Fibroblast of the aortic adventitia (primary cell): Measurements from ENCODE around the gene SLX4IP. TPM values are rescaled to one million over a fixed set of nuclear protein-coding genes. Genes with fewer than 3 reads are reported as not detected.

Source experiments
- DNase-seq: peaks from one replicate; pipeline ENCODE4 v3.0.0-alpha.2; 2010; ENCODE audit warnings: low read depth
- H3K4me3 ChIP-seq: 2 replicates; pipeline ENCODE4 v1.5.1; 2011; ENCODE audit warnings: low read depth, mild to moderate bottlenecking, control low read depth, low read length, moderate library complexity
- total RNA-seq: library from RNA; depleted of rRNA; stranded (reverse); fragments of >200 nt; gene quantifications from 2 replicates; pipeline ENCODE4 v1.2.3, GENCODE V29; 2012; ENCODE audit warnings: low replicate concordance
- TF ChIP-seq, protein P1 (sequence below): IDR thresholded peaks from 2 replicates; pipeline ENCODE4 v1.5.1; 2011; ENCODE audit warnings: mild to moderate bottlenecking, low read length, control low read depth, inconsistent platforms; ENCODE audit not compliant: insufficient read depth

SLX4IP gene
- total RNA-seq, 1 donor: 7.0 TPM

DNA sequence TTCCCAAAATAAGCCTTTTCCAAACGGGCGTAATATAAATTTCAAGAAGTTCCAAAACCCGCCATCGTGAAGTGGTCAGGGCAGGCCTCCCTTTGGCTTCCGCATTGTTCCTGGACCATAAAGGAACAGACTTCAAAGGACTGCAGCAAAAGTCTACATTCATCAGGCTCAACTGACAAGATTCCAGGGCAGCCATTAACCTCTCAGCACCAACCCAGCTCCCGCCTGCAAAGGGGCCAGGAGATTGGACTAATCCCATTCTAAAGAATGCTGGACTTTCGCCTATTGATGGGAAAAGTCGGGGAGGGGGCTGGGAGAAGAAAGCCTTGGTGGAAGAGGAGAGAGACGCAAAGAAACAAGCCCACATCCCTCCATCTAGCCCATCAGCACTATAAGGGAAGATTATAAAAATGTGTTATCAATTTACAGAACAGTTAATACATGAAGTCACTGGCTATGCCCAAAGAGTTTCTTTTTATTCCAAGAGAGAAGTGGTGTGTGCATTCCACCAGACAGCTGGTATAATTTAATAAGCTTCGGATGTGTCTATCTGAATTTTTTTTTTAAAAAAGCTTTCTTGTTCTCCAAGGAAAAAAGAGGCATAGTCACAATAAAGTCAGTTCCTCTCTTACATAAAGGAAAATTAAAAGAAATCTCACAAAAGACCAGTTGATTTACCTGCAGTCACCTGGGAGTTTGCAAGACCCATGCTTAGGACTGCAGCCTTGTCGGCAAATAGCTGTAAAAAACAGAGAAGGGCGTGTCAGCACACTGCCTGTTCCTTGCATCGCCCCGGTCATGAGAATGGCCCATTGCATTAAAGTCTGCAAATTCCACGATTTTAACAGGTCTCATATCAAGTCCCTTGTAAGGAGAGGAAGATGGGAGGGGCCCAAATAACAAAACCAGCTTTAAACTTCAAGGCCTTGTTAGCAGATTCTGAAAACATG lies 220.9 kb downstream of the SLX4IP start:
- no peak overlapping the region for H3K4me3 ChIP-seq
- no peak for DNase-seq
- TF ChIP-seq, protein P1, sequence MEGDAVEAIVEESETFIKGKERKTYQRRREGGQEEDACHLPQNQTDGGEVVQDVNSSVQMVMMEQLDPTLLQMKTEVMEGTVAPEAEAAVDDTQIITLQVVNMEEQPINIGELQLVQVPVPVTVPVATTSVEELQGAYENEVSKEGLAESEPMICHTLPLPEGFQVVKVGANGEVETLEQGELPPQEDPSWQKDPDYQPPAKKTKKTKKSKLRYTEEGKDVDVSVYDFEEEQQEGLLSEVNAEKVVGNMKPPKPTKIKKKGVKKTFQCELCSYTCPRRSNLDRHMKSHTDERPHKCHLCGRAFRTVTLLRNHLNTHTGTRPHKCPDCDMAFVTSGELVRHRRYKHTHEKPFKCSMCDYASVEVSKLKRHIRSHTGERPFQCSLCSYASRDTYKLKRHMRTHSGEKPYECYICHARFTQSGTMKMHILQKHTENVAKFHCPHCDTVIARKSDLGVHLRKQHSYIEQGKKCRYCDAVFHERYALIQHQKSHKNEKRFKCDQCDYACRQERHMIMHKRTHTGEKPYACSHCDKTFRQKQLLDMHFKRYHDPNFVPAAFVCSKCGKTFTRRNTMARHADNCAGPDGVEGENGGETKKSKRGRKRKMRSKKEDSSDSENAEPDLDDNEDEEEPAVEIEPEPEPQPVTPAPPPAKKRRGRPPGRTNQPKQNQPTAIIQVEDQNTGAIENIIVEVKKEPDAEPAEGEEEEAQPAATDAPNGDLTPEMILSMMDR: no peak

DNA sequence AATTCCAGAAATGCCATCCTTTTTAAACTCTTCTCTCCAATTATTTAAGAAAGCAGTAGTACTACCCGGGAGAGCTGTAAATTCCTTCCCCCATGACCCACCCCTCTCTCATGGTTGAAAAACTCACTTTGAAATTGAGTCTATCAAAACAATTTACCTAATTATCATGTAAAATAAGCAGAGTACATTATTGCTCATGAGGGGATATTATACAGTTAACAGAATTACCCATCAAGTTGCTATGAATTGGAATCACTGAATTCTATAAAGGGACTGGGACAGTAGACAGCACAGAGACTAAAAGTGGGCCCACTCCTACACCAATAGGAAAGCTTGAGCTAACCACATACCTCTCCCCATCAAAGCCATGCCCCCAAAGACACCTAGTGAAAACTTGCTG lies 222.3 kb downstream of the SLX4IP start:
- DNase-seq: no peak
- TF ChIP-seq, protein P1: no peak
- no peak overlapping the region for H3K4me3 ChIP-seq

DNA sequence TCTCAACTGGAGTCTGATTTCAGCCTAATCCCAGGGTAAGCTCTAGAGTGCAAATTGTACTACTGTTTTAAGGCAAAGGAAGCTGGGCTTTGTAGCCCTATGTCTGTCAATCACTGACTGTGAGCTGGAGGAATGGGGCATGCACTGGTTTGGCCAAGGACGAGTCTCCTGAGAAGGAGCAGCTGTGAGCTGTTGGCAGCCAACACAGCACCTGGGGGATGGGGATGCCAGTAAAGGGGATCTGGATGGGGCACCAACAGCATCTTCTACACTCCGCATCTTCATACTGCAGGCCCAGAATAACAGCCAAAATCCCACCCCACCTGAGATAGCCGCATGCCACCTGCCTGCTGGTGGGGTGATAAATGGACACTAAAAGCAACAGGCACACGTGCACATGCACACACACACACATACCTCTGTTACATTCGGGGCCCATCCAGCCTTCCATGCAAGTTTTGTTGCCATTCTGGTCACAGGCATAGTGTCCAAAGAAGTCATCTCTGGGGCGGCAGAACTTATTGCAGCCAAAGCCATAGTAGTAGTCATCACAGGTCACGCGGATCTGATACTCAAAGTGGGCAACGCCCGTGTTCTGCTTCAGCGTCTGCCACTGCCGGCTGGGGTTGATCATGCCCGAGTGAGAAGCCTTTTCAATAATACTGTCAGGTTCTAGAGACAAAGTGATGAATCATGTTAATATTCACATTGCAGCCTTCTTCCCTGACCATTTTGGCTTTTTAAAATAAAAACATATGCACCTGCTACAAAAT lies 223.1 kb downstream of the SLX4IP start:
- DNase-seq: no peak

DNA sequence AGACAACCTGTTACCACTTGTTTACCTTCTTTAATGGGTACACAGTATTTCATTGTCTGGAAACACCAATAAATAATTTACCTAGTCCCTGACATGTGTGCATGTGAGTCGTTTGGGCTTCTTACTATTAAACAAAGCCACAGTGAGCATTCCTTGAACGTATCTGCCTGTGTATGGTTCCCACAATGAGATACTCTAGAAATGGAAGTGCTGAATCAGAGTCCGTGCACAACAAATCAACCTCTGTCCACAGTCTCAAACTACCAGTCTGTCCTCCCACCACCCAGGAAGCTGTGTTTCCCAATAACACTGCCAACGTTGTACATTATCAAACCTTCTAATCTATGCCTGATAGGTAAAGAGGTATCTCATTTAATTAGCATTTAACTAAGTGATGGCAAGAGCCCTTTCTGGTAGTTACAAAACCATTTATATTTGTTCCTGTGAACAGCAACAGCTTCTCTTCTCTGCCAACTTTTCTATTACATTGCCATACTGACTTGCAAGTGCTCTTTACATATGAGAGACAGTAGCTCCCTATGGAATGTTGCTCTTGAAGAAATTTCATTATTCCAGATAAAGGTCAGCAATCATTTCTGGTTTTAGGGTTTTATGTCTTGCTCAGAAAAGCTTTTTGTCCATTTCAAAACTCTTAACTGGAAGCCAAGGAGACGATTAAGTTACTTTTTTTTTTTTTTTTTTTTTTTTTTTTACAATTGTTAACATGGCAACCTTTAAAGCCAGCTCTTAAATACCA lies 223.9 kb downstream of the SLX4IP start:
- H3K4me3 ChIP-seq: no peak overlapping the region
- TF ChIP-seq, protein P1: no peak
- no peak for DNase-seq

More for the DNA sequence above, 223.1 kb downstream of the SLX4IP start:
- TF ChIP-seq, protein P1: no peak
- no peak overlapping the region for H3K4me3 ChIP-seq

DNA sequence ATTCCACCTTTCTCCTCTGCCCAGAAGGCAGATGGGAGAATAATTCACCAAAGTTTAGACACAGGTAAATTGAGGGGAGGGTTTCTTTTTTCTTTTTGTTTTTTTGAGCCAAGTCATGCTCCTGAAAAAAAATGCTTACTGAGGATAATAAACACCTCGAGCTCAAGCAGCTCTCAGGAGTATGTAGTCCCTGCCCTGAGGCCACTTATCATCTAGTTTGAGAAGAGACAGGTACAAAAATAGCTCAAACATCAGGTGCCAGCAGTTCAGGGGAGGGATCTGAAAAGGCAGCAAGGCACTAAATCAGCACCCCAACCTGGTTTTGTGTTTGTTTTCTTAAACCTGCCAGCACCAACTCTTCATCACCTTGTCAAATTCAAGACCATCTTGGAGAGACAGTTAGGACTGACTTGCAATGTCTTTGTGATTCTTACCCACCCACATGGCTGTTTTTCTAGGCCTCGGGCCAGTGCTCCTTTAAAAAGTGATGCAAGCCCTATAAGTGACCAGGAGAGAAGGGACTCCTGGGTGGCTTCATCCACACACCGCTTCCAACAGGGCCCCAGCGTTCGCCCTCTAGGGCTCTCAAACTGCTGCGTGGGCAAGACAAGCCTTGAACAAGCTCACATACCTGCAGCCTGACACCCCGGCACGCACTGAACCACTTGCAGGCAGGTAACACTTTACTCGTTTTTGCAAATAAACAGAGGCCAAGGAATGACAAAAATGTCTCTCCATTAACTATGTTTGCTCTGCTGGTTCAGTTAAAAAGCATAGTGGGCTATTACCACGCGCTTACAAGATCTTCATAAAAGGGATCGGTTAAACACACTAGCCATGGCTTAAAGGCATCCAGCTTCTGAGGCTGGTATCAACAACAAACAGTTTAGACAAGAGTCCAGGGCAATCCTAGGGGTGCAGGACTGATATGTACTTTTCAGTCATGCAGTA lies 224.8 kb downstream of the SLX4IP start:
- TF ChIP-seq, protein P1: no peak
- DNase-seq: no peak
- no peak overlapping the region for H3K4me3 ChIP-seq
